SK-MEL-5 (cell line): ENCODE measurements around the gene TMEM108. TPM values are rescaled to one million over a fixed set of nuclear protein-coding genes. Genes with fewer than 3 reads are reported as not detected.

Experiments
- DNase-seq: peaks from one replicate; pipeline ENCODE4 v3.0.0-alpha.2; 2016; ENCODE audit warnings: low read depth, low spot score
- in situ Hi-C: cut with HindIII; loops from 2 replicates; pipeline ENCODE4 v1.10.0; 2016; ENCODE audit warnings: low sequenced_read_pairs, high pct_unique_total_duplicates, low pct_unique_long_range_greater_than_20kb
- total RNA-seq: library from RNA; depleted of rRNA; stranded (reverse); fragments of >200 nt; shearing (Covaris generic); gene quantifications from 2 replicates; pipeline ENCODE4 v1.2.3, GENCODE V29; 2014

The TMEM108 gene
- total RNA-seq, 1 experiment from 2014 or later = 0.13 TPM

- in situ Hi-C loops = no loop called here
- DNase-seq = no peak
Observed at GRCh38 chr3:133277813-133278212, 239.6 kb downstream of the TMEM108 start.

DNA sequence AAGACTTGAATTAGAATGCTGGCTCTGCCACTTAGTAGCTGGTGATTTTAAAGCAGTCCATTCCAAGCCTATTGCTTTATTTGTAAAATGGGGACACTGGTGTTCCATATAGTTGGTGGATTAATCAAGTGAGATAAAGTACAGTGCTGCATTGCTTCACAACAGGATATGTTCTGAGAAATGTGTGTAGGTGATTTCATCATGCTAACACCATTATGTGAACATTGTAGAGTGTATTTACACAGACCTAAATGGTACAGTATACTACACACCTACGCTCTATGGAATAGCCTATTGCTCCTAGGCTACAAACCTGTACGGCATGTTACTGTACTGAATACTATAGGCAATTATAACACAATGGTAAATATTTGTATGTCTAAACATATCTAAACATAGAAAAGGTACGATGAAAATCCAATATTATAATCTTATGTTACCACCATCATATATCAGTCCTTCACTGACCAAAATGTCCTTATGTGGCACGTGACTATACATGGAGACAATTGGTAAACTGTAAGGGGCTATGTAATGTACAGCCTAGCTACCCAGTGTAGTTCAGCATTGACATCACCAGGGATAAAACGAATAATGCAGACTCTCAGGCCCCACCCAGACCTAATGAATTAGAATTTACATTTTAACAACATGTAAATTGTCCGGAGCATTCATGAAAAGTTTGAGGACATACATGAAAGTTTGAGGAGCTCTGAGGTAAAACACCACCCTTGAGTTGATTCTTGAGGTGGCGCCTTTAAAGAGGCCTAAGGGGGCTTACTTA lies 240.3 kb downstream of the TMEM108 start:
- DNase-seq = no peak
- in situ Hi-C loops = no loop called here

DNA sequence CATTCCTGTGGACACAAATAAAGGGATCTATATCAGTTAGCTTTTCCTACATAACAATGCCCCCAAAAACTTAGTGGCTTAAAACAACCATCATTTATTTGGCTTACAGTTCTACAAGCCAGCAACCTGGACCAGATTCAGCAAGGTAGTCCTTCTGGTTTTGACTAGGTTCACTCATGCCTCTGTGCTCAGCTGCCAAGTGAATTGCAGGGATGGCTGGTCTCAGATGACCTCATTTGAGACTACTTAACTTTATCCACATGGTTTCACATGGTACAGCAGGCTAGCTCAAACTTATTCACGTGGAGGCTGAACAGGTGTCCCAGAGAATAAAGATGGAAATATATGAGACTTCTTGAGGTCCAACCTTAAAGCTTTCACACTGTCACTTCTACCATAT lies 242.4 kb downstream of the TMEM108 start:
- in situ Hi-C loops = no loop called here
- no peak for DNase-seq

- in situ Hi-C loops = no loop called here
- DNase-seq = no peak
Observed at GRCh38 chr3:133282236-133282635, 244.0 kb downstream of the TMEM108 start.

- in situ Hi-C loops = no loop called here
- DNase-seq = no peak
Observed at GRCh38 chr3:133283958-133284807, 246.0 kb downstream of the TMEM108 start.

GRCh38 chr3:133289322-133289721 lies 251.1 kb downstream of the TMEM108 start:
- in situ Hi-C loops = no loop called here
- DNase-seq = no peak

GRCh38 chr3:133292296-133292695 lies 254.1 kb downstream of the TMEM108 start:
- in situ Hi-C loops = no loop called here

DNA sequence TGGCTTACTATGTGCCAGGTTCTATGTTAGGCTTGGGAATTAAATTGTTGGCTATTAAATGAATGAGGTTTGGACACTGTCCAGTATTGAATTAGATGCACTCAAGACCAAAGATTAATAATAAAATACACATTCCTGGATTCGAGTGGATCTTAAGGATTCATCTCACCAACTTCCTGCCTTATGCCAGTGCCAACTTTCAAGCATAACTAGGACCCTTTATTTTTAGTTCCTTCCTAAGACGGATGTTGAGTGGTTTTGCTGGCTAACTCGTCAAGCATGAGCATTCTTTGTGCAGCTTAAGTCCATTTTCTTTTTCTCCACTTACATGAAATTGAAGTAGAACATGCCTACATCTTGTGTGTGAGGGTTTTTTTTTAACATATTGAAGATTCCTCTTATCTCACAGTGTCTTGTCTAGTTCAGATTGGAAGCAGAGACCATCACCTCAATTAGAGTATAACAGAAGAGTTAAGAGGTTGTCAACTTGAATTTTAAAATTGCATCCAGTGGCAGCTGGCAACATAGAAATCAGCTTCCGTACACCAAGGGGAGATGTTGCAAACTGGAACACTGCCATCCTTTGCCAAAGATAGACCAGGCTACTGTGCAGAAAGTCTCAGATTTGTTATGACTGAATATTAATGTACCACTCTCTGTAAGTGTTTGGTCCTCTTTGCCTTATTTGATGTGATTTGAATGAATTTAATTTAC lies 255.4 kb downstream of the TMEM108 start:
- in situ Hi-C loops = no loop called here
- no peak for DNase-seq

More at GRCh38 chr3:133292296-133292695, 254.1 kb downstream of the TMEM108 start:
- DNase-seq = no peak

DNA sequence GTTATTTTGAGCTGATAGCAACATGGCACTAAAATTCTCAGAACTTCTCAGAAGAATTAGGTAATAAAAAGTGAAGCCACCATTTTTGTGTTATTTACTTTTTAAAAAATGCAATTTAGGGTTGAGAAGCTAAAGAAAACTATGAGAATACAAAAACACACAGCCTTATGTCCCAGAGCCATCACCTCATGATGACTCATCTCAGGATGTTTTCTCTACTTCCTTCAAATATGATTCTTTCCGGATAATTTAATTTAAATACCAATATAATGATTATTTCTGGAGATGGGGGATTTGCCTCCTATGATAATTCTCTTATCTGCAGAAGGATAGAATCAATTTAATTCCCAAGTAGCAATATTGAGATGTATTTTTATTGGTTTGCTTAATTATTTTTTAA lies 256.1 kb downstream of the TMEM108 start:
- no peak for DNase-seq
- in situ Hi-C loops = no loop called here

GRCh38 chr3:133295199-133295901 lies 257.2 kb downstream of the TMEM108 start:
- in situ Hi-C loops = no loop called here
- DNase-seq = no peak

DNA sequence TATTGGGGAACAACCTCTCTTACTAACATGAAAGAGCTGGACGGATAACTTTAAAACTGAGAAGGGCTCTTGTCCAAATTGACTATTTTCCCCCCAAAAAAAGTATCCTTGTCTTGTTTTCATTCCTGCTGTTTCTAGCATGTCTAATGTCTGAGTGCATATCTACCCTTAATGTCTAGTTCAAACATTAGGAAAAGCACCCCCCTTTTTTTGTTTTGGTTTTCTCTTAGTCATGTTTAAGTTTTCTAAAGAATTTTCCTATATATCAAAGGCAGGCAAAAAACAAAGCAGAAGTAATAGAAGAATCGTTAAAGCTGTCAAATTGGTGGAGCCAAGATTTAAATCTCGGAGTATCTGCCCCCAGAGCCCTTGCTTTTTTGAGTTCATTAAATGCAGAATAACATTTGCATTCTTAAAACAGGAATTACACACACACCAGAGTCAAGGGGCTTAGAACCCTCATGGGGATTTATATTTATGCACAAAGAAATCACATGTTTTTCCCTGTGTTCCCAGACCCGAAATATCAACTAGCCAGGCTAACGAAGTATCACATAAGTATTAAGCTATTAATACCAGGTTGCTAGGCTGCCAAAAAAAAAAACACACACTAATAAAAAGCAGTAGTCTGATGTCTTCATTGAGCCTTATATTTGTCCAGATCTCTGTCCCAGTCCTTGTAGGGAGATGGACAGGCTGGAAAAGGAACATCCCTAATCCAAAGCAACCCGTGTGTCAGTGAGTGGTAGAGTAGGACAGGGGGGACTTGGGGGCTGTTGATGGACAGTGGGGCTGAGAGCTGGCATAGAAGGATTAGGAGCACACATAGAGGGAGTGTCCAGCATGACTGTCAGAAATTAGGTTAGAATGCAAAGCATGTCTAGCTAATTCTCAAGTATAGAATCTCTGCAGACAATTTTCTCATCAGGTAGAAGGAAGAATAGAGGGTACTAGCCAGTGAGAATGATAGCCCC lies 258.0 kb downstream of the TMEM108 start:
- in situ Hi-C loops = no loop called here
- no peak for DNase-seq

DNA sequence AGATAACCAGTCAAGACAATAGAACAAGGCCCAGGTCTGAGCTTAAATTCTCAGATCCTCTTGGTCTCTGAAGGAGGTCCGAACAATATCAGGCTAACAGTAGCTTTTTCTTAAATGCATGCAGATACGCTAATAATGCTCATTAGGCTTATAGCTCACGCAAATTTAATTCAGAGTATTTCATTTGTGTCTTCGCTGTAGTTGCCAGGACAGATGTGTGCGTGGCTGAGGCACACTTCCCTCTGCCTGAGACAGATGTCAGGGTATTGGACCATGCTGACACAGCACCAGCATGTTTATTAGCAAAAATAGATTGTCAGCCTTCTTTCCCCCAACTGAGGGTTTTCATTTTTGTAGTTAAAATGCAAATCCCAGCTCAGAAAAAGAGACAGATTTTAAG lies 258.8 kb downstream of the TMEM108 start:
- no peak for DNase-seq
- in situ Hi-C loops = no loop called here

DNA sequence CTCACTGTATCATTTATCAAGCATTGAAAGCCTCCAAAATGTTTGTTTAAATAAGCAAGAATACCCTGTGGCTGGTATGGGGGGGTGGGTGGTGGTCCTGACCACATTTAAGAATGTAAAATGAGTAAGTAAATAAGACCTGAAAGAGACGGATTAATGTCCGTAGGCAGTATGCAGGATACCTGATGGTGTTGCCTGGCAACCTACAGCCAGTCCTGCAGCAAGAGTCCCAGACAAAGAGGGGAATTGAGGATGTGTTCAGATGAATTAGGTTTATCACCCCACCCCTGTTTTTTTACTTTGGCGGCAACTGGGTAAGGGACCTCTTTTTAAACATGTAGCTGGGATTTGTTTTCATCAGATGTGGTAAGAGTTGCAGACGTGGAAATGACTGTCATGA lies 261.9 kb downstream of the TMEM108 start:
- DNase-seq = no peak
- in situ Hi-C loops = no loop called here

GRCh38 chr3:133301194-133301593 lies 263.0 kb downstream of the TMEM108 start:
- in situ Hi-C loops = no loop called here
- no peak for DNase-seq

DNA sequence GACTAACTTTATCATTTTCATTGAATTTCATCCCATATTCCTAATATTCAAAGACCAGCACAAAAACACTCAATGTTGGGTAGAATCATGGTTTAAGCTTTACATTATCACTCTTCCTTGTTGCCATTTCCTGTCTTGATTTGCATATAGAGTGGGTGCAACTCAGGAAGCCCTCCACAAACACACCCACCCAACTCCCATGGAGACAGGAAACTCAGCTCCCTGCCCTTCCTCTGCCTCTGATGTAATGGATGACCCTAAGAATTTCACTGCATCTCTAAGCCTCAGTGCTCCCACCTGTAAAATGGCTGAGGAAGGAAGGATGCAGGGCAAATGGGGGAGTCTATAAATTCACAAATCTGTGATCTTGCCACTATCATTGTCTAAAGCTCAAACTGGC lies 263.5 kb downstream of the TMEM108 start:
- DNase-seq = no peak
- in situ Hi-C loops = no loop called here

GRCh38 chr3:133303430-133303829 lies 265.2 kb downstream of the TMEM108 start:
- no peak for DNase-seq
- in situ Hi-C loops = no loop called here

GRCh38 chr3:133317866-133318265 lies 279.7 kb downstream of the TMEM108 start:
- no peak for DNase-seq
- in situ Hi-C loops = no loop called here
